T-cell (primary cell): ENCODE results near the gene MAP2. TPM values are rescaled to one million over a fixed set of nuclear protein-coding genes. Genes with fewer than 3 reads are reported as not detected.
"Not testable (repeated sequence)": the region's sequence is repeated elsewhere in the genome, so short reads cannot be mapped to it uniquely, and the experiment has no call there.

Source experiments
- ATAC-seq, 4 experiments: fragments of 200-7000 bp in 3 of 4; fragments of 150-1000 bp in 1 of 4; cut with Tn5 transposase; replicated peaks in 1 of 4; 1 replicate in 3 of 4; 2 replicates in 1 of 4; pipeline ENCODE4 v1.10.0; 2021; ENCODE audit warnings: moderate library complexity in 3 of 4, mild to moderate bottlenecking in 2 of 4, moderate number of reproducible peaks in 1 of 4
- CTCF ChIA-PET, 2 donors: fragments of 300-600 bp; sonication (Branson Sonifier 250); formaldehyde crosslinking; loops; one replicate each; lab custom pipeline; 2022; ENCODE audit warnings: antibody characterized with exemption in 2 of 2; lab: Charles Lee
- POLR2A ChIA-PET, 2 donors: fragments of 300-600 bp; sonication (Branson Sonifier 250); formaldehyde crosslinking; loops; one replicate each; lab custom pipeline; 2022; ENCODE audit warnings: antibody characterized with exemption in 2 of 2; lab: Charles Lee
- DNase-seq, 35 experiments: peaks; one replicate each; pipeline versions ENCODE4 v3.0.0 to v3.0.0-alpha.2; 2013 to 2023
- H3K27ac ChIP-seq: one replicate; pipeline ENCODE4 v1.5.1; 2013; ENCODE audit warnings: low read length
- H3K27me3 ChIP-seq, 2 experiments: replicated peaks in 1 of 2; 1 replicate in 1 of 2; 2 replicates in 1 of 2; pipeline versions ENCODE4 v1.6.1 to v1.7.0; 2013; ENCODE audit warnings: low read length in 1 of 2, mixed read lengths in 1 of 2; ENCODE audit not compliant: control insufficient read depth in 2 of 2, insufficient read depth in 2 of 2; ENCODE audit errors: extremely low read depth in 1 of 2
- H3K36me3 ChIP-seq, 2 donors: 1 replicate in 1 of 2; 2 replicates in 1 of 2; pipeline versions ENCODE4 v1.6.1 to v1.7.0; 2013; ENCODE audit warnings: low read length in 1 of 2; ENCODE audit not compliant: control insufficient read depth in 2 of 2, insufficient read depth in 1 of 2; ENCODE audit errors: extremely low read depth in 1 of 2
- H3K4me1 ChIP-seq, 2 experiments: 1 replicate in 1 of 2; 2 replicates in 1 of 2; pipeline versions ENCODE4 v1.6.1 to v1.7.0; 2013; ENCODE audit warnings: low read length in 2 of 2, mixed read lengths in 1 of 2; ENCODE audit not compliant: insufficient read depth in 2 of 2, control insufficient read depth in 1 of 2; ENCODE audit errors: extremely low read depth in 1 of 2
- H3K4me3 ChIP-seq, 2 donors: 1 replicate in 1 of 2; 2 replicates in 1 of 2; pipeline versions ENCODE4 v1.5.1 to v1.7.0; 2013; ENCODE audit warnings: mild to moderate bottlenecking in 2 of 2, low read length in 1 of 2, moderate library complexity in 1 of 2; ENCODE audit not compliant: control insufficient read depth in 1 of 2; ENCODE audit errors: extremely low read depth in 1 of 2
- H3K9me3 ChIP-seq: 2 replicates; pipeline ENCODE4 v1.7.0; 2013
- H3K27ac Mint-ChIP-seq, 2 donors: one replicate each; pipeline ENCODE4 v1.8.0; 2020 to 2021; ENCODE audit warnings: mild to moderate bottlenecking in 2 of 2, mixed read lengths in 2 of 2
- H3K27me3 Mint-ChIP-seq, 2 donors: one replicate each; pipeline ENCODE4 v1.8.0; 2021 to 2022; ENCODE audit warnings: mixed read lengths in 2 of 2
- H3K36me3 Mint-ChIP-seq: one replicate; pipeline ENCODE4 v1.8.0; 2021; ENCODE audit warnings: mixed read lengths
- H3K4me1 Mint-ChIP-seq, 3 donors: one replicate each; pipeline ENCODE4 v1.8.0; 2020 to 2022; ENCODE audit warnings: mixed read lengths in 3 of 3, mild to moderate bottlenecking in 1 of 3
- H3K4me3 Mint-ChIP-seq, 3 donors: one replicate each; pipeline ENCODE4 v1.8.0; 2020 to 2022; ENCODE audit warnings: mild to moderate bottlenecking in 3 of 3, mixed read lengths in 3 of 3, moderate library complexity in 3 of 3
- H3K9me3 Mint-ChIP-seq, 3 donors: one replicate each; pipeline ENCODE4 v1.8.0; 2020 to 2022; ENCODE audit warnings: mixed read lengths in 3 of 3
- WGBS: methylation state at CpG from one replicate; pipeline ENCODE4 v1.1.5; 2013; ENCODE audit warnings: missing lambda C conversion rate; ENCODE audit not compliant: insufficient coverage; 5-methylcytosine and 5-hydroxymethylcytosine counted together
- total RNA-seq, 35 experiments: library from RNA in 6 of 35; stranded (reverse) in 6 of 35; fragments of 120-200 nt in 1 of 35; gene quantifications; one replicate each; pipeline versions ENCODE4 v1.2.1 to v1.2.4 and lab custom pipeline; 2013 to 2026

Gene MAP2
- total RNA-seq, 5 donors from 2014 or later (not counting 1 experiment from before 2014, with no cell fraction given): 0.35 to 0.86 (median 0.46) TPM

DNA sequence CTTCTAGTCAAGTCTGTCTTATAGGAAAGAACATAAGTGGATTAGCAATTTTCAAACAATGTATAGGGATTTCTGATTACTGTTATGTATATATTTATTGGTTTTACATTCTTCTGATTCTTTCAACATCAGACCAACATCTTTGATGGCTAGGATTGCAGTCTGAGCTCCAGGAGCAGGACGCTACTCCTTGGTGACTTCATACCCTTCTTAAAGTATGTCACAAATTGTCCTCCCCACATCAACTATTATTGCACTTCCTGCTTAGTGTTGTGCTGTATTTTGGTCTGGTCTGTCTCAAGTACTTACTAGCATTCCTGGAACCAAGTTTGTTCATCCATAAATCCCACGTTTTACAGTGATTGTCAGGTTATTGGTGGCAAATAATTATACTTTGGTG, 49.0 kb downstream of the MAP2 start:
- Histone ChIP-seq H3K27me3 (no peaks in the 10 kb centered on the region), H3K4me1 (no peaks in the 10 kb centered on the region), H3K27ac (no peak overlapping the region), H3K9me3 (no peaks in the 10 kb centered on the region), H3K36me3 (no peaks in the 10 kb centered on the region), H3K4me3 (no peak overlapping the region)
- H3K27me3 Mint-ChIP-seq: no peaks in the 10 kb centered on the region
- no CpG with 5 or more reads among the region's 2 CpGs for WGBS
- ATAC-seq: no peak
- no peak for DNase-seq
- no peaks in the 10 kb centered on the region for H3K4me1 Mint-ChIP-seq
- no peaks in the 10 kb centered on the region for H3K9me3 Mint-ChIP-seq
- no peak overlapping the region for H3K27ac Mint-ChIP-seq
- H3K36me3 Mint-ChIP-seq: no peaks in the 10 kb centered on the region
- ChIA-PET CTCF (interaction anchor here in 1 of 2 donors (1.0 kb wide), 1 partner anchor 49 kb away, joined by 3 read pairs; the partner anchor contains the start of gene MAP2), POLR2A (no interaction called here)
- H3K4me3 Mint-ChIP-seq: no peak overlapping the region

DNA sequence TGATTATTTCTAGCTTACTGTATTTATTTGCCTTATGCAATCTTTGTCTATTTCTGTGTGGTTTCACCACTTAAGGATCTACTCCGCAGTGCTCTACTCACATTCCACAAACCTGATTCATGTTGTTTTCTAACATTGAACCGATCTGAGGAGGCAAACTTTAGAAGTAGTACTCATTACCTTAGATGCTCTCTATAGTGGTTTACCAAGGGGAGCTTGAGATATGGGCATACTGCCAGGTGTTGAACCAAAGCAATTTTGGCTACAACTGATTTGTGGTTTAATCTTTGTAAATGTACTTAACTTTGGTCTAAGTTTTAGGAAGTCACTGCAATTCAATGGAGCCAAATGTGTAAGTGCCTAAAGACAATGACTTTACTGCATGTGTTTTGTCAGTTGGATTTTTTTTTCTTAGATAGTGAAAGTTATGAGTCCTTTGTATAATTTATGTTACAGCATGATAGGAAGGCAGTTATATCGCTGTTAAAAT, 50.1 kb downstream of the MAP2 start:
- no peak overlapping the region for H3K4me3 Mint-ChIP-seq
- no peaks in the 10 kb centered on the region for H3K36me3 Mint-ChIP-seq
- no peaks in the 10 kb centered on the region for H3K4me1 ChIP-seq
- H3K27me3 Mint-ChIP-seq: no peaks in the 10 kb centered on the region
- H3K4me1 Mint-ChIP-seq: no peaks in the 10 kb centered on the region
- no peak for ATAC-seq
- H3K27ac Mint-ChIP-seq: no peak overlapping the region
- no peak for DNase-seq
- POLR2A ChIA-PET: no interaction called here
- WGBS: no CpG with 5 or more reads among the region's 3 CpGs
- CTCF ChIA-PET: no interaction called here
- no peaks in the 10 kb centered on the region for H3K9me3 Mint-ChIP-seq
- H3K36me3 ChIP-seq: no peaks in the 10 kb centered on the region
- H3K9me3 ChIP-seq: no peaks in the 10 kb centered on the region
- H3K27me3 ChIP-seq: no peaks in the 10 kb centered on the region
- no peak overlapping the region for H3K27ac ChIP-seq
- H3K4me3 ChIP-seq: no peak overlapping the region

DNA sequence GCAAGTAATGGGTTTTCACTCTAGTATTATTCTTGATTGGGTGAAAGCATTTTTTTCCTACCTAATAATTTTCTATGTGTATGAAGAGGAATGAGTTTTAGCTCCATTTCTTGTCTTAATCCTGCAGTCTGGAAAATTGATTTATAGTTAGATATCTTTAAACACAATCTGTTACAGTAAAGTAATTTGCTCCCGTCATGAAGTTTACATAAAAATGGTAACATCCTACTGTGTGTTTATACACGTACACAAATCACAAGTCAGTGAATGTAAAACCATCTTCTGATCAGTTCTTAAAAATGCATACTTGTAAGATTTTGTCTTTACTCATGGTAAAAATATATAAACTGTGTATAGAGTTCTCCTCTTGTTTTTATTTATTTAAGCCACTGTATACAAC, 51.1 kb downstream of the MAP2 start:
- ATAC-seq (no peak), DNase-seq (no peak)
- no peak overlapping the region for H3K4me3 Mint-ChIP-seq
- H3K27me3 ChIP-seq: no peaks in the 10 kb centered on the region
- no peaks in the 10 kb centered on the region for H3K36me3 Mint-ChIP-seq
- WGBS: no CpG with 5 or more reads among the region's 2 CpGs
- no peaks in the 10 kb centered on the region for H3K4me1 ChIP-seq
- no peaks in the 10 kb centered on the region for H3K36me3 ChIP-seq
- H3K4me1 Mint-ChIP-seq: no peaks in the 10 kb centered on the region
- H3K4me3 ChIP-seq: no peak overlapping the region
- no peaks in the 10 kb centered on the region for H3K27me3 Mint-ChIP-seq
- H3K9me3 ChIP-seq: no peaks in the 10 kb centered on the region
- H3K27ac Mint-ChIP-seq: no peak overlapping the region
- POLR2A ChIA-PET: no interaction called here
- H3K9me3 Mint-ChIP-seq: no peaks in the 10 kb centered on the region
- H3K27ac ChIP-seq: no peak overlapping the region
- CTCF ChIA-PET: no interaction called here

DNA sequence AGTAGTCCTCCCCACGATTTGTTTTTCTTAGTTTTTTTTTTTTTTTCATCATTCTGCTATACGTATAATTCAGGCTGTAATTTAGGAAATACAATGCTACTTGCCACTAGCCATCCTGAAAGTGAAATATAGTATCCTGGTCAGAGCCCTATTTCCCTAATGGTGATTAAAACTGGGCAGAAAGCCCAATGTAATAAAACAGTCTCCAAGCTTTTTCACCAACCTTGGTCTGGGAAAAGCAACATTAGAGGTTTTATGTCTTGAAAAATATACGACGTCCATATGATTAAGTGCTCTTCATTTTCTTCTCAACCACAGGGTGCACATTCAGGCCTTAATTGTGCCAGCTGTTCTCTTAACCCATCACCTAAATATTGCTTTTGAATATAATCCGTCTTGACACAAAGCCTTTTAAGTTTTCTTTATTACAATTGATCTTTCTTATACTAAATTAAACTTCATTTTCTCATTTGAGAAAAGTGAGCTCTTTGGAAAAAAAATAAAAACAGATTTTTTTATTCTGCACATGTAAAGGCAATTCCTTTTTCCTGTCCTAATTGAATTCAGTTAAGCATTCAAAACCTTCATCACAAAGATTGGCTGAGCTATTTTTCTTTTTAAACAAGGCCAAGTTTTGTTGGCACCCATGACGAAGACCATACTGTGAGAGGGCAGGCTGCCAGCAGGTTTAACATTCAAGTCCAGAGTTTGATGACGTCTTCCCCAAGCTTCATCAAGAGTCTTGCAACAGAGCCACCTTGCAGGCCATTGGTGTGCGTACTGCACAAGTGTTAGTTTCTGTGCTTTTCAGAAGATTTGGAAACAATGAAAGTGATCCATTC, 52.7 kb downstream of the MAP2 start:
- H3K27ac ChIP-seq: no peak overlapping the region
- DNase-seq (no peak), ATAC-seq (no peak)
- no peaks in the 10 kb centered on the region for H3K36me3 ChIP-seq
- no peaks in the 10 kb centered on the region for H3K9me3 Mint-ChIP-seq
- no peaks in the 10 kb centered on the region for H3K9me3 ChIP-seq
- H3K27ac Mint-ChIP-seq: no peak overlapping the region
- no peaks in the 10 kb centered on the region for H3K4me1 ChIP-seq
- H3K4me1 Mint-ChIP-seq: no peaks in the 10 kb centered on the region
- ChIA-PET CTCF (no interaction called here), POLR2A (no interaction called here)
- no CpG with 5 or more reads among the region's 8 CpGs for WGBS
- no peaks in the 10 kb centered on the region for H3K27me3 Mint-ChIP-seq
- no peak overlapping the region for H3K4me3 ChIP-seq
- no peaks in the 10 kb centered on the region for H3K36me3 Mint-ChIP-seq
- no peak overlapping the region for H3K4me3 Mint-ChIP-seq
- H3K27me3 ChIP-seq: no peaks in the 10 kb centered on the region

DNA sequence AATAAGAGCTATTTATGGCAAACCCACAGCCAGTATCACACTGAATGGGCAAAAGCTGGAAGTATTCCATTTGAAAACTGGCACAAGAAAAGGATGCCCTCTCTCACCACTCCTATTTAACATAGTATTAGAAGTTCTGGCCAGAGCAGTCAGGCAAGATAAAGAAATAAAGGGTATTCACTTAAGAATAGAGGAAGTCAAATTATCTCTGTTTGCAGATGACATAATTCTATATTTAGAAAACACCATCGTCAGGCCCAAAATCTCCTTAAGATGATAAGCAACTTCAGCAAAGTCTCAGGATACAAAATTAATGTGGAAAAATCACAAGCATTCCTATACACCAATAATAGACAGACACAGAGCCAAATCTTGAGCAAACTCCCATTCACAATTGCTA, 68.4 kb downstream of the MAP2 start:
- peaks cover 8 to 23% (median 18%) of the 10 kb centered on the region in 3 donors for H3K9me3 Mint-ChIP-seq
- WGBS: no CpG with 5 or more reads among the region's 1 CpG
- POLR2A ChIA-PET, H3K4me1 Mint-ChIP-seq, H3K4me3 ChIP-seq, H3K27me3 Mint-ChIP-seq, ATAC-seq, H3K9me3 ChIP-seq, DNase-seq, H3K36me3 Mint-ChIP-seq, H3K27ac Mint-ChIP-seq, H3K4me3 Mint-ChIP-seq, H3K27ac ChIP-seq, H3K27me3 ChIP-seq, H3K4me1 ChIP-seq, H3K36me3 ChIP-seq: not testable (repeated sequence)
- CTCF ChIA-PET: interaction anchor here in 1 of 2 donors (0.6 kb wide), 1 partner anchor 86 kb away, joined by 4 read pairs; no protein-coding TSS in a partner anchor

DNA sequence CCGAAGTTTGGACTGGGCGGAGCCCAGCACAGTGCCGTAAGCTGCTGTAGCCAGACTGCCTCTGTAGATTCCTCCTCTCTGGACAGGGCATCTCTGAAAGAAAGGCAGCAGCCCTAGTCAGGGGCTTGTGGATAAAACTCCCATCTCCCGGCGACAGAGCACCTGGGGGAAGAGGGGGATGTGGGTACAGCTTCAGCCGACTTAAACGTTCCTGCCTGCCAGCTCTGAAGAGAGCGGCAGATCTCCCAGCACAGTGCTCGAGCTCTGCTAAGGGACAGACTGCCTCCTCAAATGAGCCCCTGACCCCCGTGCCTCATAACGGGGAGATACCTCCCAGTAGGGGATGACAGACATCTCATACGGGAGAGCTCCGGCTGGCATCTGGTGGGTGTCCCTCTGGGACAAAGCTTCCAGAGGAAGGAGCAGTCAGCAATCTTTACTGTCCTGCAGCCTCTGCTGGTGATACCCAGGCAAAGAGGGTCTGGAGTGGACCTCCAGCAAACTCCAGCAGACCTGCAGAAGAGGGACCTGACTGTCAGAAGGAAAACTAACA, 71.3 kb downstream of the MAP2 start:
- H3K27me3 ChIP-seq, H3K9me3 ChIP-seq, POLR2A ChIA-PET, H3K4me1 ChIP-seq, CTCF ChIA-PET, H3K36me3 ChIP-seq, DNase-seq, H3K27ac ChIP-seq, H3K4me1 Mint-ChIP-seq, H3K4me3 Mint-ChIP-seq, ATAC-seq, H3K4me3 ChIP-seq, H3K36me3 Mint-ChIP-seq, H3K27ac Mint-ChIP-seq, H3K27me3 Mint-ChIP-seq: not testable (repeated sequence)
- WGBS: 84% methylated on average over 9 of the region's 13 CpGs
- peaks cover 12 to 28% (median 14%) of the 10 kb centered on the region in 3 donors for H3K9me3 Mint-ChIP-seq
